Ovary (tissue), 3 donors: Measurements from ENCODE around the gene MOGAT3.

ENCODE experiments used
- EP300 ChIP-seq: sonication (generic); formaldehyde crosslinking; IDR thresholded peaks from one replicate; pipeline ENCODE4 v1.6.1; 2017; ENCODE audit warnings: antibody characterized with exemption
- POLR2A ChIP-seq: fragments of 450-650 bp; IDR thresholded peaks from one replicate; pipeline ENCODE4 v1.6.1; 2017; ENCODE audit warnings: antibody characterized with exemption, mild to moderate bottlenecking, moderate library complexity
- TF ChIP-seq, protein P1 (sequence below), 3 donors: fragments of 450-650 bp in 2 of 3; fragments of 200-600 bp in 1 of 3; IDR thresholded peaks; one replicate each; pipeline versions ENCODE4 v1.5.1 to v1.8.0; 2016 to 2022; ENCODE audit warnings: antibody characterized with exemption in 3 of 3, mild to moderate bottlenecking in 1 of 3
- donor health status: DM: no; HTN: no; CAD: no.

DNA sequence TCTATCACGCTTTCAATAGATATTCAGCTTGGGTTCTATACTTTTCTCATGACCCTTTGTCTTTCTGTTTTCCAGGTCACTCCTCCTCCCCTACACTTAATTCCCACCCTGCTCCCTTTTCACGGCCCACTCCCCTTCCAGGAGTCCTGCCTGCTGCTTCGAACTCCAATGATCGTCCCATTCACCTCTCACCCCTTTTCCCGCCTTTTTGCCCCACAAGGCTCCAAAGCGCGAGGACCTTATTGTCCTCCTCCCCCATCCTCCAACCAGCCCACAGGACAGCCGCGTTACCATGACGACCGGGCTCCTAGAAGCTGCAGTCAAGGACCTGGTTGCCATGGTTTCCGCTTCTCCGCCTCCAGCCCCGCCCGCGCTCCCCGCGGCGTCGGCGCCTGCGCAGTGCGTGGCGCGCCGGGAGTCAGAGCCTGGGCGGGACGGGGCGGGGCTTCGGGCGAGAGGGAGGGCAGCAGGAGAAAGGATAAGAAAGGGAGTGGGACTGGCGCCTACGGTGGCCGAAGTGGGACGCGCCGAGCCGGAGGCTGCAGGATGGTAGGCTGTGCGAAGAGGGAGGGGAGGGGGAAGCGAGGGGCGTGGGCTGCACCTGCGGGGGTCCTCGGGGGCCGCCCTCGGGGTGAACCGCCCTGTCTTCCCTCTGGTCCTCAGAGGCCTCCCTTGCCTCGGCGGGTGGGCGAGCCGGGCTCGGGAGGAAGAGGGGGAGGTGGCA lies 46.7 kb downstream of the MOGAT3 start, which contains the start of gene AP1S1:
- TF ChIP-seq, protein P1, sequence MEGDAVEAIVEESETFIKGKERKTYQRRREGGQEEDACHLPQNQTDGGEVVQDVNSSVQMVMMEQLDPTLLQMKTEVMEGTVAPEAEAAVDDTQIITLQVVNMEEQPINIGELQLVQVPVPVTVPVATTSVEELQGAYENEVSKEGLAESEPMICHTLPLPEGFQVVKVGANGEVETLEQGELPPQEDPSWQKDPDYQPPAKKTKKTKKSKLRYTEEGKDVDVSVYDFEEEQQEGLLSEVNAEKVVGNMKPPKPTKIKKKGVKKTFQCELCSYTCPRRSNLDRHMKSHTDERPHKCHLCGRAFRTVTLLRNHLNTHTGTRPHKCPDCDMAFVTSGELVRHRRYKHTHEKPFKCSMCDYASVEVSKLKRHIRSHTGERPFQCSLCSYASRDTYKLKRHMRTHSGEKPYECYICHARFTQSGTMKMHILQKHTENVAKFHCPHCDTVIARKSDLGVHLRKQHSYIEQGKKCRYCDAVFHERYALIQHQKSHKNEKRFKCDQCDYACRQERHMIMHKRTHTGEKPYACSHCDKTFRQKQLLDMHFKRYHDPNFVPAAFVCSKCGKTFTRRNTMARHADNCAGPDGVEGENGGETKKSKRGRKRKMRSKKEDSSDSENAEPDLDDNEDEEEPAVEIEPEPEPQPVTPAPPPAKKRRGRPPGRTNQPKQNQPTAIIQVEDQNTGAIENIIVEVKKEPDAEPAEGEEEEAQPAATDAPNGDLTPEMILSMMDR (IDR thresholded peaks at IDR 0.05): no peak
- no peak for TF ChIP-seq POLR2A
- TF ChIP-seq EP300: no peak
